ENCODE results near the gene PLN.

The PLN gene

DNA sequence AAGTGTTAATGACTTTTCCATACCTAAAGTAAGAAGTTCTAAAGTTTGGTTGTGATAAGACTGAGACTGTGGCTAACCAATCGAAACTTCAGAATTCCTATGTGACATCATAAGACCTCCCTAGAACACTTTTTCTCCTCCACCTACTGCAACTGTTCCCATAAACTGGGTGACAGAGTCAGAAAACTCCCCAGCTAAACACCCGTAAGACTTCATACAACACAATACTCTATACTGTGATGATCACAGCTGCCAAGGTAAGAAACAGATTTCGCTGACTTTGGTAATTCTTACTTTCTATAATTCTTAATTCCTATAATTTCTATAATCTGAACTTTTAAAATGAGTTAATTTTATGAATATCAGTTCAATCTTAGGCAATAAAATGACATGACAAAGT is at the start of gene PLN:
PLN (plus strand) TSS at position 161 of the 400 bp plus-strand sequence. CDS start 10,626 bp downstream, outside the sequence.
- no peak for DNase-seq

- no peak for DNase-seq
Observed at GRCh38 chr6:118500130-118501015, 47.7 kb upstream of the PLN start.

- no peak for DNase-seq
Observed at GRCh38 chr6:118501099-118501498, 47.0 kb upstream of the PLN start.

DNA sequence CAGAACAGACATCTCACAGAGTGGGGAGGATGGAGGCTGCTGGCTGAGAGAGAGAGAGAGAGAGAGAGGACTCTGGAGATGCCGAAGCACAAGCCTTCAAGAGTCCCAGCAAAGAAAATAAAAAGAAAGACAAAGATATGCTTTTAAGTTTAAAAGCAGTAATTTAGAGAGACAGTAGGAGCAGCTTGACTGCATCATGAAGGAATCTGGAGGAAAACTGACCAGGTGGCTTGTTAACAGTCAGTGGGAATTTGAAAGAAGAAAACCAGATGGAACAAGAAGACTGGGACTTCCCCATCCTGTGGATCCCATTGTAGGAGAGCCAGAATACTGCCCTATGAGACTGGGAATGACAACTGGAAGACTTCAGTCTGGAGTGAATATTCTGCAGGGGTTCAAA is 46.3 kb upstream of the PLN start:
- DNase-seq = no peak

- DNase-seq = no peak
Observed at GRCh38 chr6:118502169-118502568, 45.9 kb upstream of the PLN start.

- no peak for DNase-seq
Observed at GRCh38 chr6:118504611-118505010, 43.5 kb upstream of the PLN start.

GRCh38 chr6:118505656-118506055 is 42.4 kb upstream of the PLN start:
- DNase-seq = no peak

DNA sequence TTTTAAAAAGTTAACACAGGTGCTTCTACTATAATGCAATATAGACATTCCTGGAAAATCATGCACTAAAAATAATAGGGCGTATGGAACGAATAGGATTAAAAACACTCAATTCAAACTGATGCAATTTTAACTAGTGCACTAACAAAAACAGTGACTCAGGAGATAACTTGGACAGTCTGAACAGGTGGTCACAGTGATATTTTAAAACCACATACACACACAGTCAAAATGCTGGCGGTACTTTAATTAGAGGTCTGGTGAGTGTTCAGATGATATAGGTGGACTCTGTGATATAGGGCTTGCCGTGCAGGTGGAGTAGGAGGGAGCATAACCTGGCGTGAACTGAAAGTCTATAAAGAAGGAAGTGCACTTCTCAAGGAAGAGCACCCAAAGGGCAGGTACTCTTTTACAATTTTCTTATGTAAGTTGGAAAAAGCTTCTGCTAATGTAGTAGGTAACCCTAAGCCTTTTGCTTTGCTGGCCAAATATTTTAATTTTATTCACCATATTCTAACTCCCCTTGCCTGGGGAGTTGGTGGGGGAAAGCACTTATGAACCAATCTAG is 41.9 kb upstream of the PLN start:
- DNase-seq = no peak

- DNase-seq = no peak
Observed at GRCh38 chr6:118507636-118508035, 40.5 kb upstream of the PLN start.

DNA sequence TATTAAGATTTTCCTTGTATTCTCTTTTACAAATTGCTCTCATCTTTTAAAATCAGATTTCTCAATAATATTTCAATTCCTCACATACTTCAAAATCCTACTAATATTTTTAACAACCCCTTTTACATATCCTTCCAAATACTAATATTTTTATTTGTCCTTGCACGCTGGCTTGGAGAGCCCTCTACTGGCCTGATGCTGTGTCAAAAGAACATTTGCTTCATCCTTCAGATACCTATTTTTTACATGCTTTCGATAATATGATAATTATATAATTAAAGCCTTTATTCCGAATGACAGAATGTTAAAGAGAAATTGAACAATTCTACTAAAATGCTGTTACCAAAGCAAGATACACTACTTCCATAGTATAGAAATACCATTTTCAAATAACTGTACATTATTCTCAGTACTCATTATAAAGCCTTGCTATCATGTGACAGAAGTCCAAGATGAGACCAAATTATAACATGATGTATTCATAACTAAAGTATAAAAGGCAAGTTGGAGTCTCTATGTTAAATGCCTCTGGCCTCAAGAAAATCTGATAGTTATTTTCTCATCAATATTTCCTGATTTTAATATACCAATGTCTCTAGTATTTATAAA is 39.0 kb upstream of the PLN start:
- DNase-seq = no peak

DNA sequence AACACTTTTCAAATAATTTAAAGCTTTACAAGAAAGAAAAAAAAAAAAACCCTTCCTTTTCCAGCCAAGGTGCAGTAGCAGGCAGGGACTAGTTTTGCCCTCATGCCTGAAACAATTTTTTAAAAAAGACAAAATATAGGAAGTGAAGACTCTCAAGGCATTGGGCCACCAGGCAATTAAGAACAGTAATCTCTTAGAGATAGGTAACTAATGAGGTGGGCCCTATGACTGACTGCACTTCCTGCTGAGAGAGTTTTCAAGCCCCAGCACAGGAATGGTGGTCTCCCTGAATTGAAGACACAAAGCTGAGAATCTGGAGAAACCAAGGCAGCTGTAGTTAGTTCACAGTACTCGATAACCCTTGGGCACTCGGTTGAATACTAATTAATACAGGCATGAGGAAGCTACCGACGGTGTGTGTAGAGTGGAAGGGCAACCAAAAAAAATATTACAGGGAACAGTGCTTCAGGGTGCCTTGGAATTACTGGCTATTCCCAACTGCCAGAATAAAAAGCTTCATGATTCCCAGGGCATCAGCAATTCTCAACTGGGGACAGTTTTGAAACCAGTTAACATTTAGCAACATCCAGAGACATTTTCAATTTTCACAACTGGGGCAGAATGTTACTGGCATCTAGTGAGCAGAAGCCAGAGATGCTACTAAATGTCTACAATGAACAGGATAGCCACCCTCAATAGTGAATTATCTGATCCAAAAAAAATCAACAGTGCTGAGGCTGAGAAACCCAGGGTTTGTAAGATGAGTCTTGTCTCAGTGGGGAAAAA is 36.0 kb upstream of the PLN start:
- DNase-seq = no peak

GRCh38 chr6:118514689-118515088 is 33.4 kb upstream of the PLN start:
- no peak for DNase-seq

DNA sequence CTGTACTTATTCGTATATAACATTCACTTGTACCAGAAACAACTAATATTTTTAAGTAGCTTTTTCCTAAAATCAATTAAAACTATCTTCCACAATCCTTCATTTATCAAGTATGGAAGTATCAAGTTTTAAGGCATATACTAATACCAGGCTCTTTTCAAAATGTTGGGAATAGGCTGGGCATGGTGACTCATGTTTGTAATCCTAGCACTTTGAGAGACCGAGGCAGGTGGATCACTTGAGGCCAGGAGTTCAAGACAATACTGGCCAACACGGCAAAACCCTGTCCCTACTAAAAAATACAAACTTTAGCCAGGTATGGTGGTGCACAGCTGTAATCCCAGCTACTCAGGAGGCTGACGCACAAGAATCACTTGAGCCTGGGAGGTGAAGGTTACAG is 25.7 kb upstream of the PLN start:
- DNase-seq = no peak

DNA sequence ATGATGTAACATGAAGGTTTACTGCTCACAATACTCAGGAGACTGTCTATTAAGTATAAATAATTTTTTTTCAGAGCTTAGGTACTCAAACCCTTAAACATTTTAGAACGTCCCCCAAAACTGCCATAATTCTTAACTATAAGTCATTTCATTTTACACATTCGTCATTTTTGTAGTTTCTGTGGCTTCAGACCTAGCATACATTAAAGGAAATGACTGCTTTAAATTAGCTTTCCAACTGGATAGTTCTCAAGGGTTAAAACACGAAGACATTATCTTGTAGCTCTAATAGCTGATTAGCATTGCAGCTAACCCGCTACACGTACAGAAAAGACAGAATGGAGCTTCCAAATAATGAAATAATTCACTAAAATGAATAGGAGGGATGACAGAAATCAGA is 24.9 kb upstream of the PLN start:
- DNase-seq = no peak

- DNase-seq = no peak
Observed at GRCh38 chr6:118524686-118525085, 23.4 kb upstream of the PLN start.

- DNase-seq = no peak
Observed at GRCh38 chr6:118525913-118526780, 21.9 kb upstream of the PLN start.

DNA sequence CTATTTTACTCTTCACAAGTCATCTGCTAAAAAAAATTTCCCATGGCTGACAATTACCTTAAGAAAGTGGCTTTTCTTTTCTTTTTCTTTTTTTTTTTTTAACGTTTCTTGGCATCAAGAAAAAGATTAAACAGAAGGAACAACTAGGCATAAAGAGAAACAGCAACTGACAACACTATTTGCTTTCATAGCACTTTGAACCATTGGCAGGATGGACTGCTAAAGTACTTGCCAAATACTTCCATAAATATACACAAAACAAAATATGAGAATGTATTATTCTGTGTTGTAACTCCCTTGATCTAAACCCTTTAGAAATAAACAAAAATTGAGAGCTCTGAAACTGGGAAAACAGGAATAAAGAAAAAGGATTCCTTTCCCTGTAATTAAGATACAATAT is 20.0 kb upstream of the PLN start:
- no peak for DNase-seq

DNA sequence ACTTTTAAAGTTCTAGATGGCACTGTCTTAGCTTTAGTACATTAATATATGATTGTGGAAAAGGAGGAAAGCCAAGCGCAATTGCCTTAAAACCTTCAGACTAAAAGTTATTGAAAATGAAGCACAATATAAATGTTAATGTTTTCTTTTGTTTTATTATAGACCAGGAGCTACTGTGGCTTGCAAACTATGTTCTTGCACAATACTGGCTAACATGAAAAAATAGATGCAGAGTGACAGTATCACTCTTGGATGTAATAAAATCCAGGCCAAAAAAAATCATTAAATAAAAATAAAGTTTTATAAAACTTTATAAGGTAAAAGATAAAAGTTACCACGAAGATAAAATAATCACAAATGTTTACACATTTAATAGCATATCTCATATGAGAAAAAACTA is 18.3 kb upstream of the PLN start:
- DNase-seq = no peak

- no peak for DNase-seq
Observed at GRCh38 chr6:118530942-118531341, 17.2 kb upstream of the PLN start.

DNA sequence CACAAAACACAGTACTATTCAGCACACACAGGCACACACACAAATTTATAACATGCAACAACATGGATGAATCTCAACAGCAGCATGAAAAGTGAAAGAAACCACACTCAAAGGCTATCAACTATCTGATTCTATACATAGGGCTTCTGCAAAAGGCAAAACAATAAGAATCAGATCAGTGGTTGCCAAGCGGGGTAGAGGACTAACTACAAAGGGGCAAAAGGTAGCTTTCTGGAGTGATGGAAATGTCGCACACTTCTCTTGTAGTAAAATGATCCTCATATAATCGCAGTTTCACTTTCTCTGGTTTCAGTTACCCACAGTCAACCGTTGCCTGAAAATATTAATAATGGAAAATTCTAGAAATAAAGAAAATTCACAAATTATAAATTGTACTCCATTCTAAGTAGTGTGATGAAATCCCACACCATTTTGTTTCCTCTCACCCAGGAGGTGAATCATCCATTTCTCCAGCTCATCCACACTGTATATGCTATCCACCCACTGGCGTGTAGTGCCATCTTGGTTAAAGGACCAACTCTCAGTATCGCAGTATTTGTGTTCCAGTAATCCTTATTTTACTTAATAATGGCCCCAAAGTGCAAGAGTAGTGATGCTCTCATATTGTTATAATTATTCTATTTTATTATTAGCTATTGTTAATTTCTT is 12.8 kb upstream of the PLN start:
- DNase-seq = no peak

DNA sequence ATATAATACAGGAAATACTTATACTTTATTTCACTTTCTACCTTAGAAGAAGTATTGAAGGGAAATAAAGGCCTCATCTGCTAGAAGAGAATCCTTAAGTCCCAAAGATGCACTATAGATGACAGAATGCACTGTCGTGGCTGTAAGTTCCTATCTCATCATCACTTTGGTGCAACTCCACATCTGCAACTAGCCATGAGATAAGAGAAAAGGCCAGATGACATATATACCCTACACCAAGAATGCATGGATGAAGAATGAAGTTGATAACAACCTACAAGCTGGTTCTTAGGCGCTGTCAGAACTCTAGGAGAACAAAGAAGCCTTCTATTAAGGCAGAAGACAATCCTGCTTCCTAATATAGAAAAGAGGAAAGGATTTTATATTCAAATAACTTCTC is 11.6 kb upstream of the PLN start:
- no peak for DNase-seq

DNA sequence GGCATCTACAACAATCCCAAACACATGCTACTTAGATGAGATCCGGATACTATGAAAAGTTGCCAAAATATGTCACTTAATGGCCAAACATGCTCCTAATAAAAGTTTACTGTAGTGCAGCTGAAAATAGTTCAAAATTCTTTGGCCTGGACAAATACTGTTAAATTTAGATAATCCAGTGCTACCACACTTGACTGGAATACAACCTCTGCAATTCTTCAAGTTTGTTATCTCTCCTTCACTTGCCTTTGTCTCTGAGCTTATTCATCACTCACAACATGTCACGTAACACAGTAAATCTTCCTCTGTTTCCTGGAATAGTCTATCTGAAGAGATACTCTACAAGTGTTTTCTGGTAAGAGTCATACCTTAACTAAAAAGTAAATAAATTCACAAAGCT is 10.5 kb upstream of the PLN start:
- DNase-seq = no peak

All from stimulated activated CD4-positive, alpha-beta T cell treated with anti-CD3 and anti-CD28 coated beads, Interleukin-4, amount 100 ng/mL, for 1 hour (primary cell).